Measurements from ENCODE around the gene KIAA1191. TPM values are rescaled to one million over a fixed set of nuclear protein-coding genes. Genes with fewer than 3 reads are reported as not detected.

Gene KIAA1191
- total and polyA plus RNA-seq, 2 of the 8 experiments (the other 6 are each of a cell fraction or from before 2014, with no cell fraction given): 86.4 to 88.0 TPM

DNA sequence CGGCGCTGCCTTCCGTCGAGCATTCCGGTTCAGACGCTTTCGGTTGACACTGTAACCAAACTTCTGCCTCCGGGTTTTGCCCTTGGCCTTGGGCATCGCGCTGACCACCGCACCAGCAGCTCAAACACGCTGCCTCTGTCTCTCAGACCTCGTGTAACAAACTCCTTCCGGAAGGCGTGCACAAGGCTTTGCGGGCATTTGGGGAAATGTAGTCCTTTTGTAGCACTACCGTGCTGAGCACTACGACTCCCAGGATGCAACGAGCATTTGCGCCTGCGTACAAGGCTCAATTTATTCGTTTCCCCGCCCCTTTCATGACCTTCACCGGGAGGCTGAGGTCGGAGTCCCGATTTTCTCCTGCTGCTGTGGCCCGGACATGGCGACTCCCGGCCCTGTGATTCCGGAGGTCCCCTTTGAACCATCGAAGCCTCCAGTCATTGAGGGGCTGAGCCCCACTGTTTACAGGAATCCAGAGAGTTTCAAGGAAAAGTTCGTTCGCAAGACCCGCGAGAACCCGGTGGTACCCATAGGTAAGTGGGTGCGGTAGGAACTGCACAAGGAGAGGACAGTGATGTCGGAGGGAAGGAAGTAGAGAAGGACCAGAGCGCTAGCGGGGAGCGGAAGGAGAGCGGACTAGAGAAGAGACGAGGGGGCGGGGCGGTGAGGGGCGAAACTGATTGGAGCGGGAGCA is 27.0 kb upstream of the KIAA1191 start, which contains the start of the genes HIGD2A and NOP16:
HIGD2A (plus strand) TSS at position 308 of the 691 bp plus-strand sequence; CDS start at position 377, 69 bp downstream.
NOP16 (minus strand) TSS at position 155 of the 691 bp plus-strand sequence; CDS start at position 96, 59 bp downstream.
- peak within 1 kb of the TSS; percentile 86 to 91 for H3K4me2 ChIP-seq (ENCODE audit: insufficient read depth in 1 of 2, low read depth in 2 of 2, low read length in 2 of 2)
- POLR2A ChIA-PET (ENCODE audit: partially characterized antibody): interaction anchor here (0.6 to 10.2 kb wide), 19 partner anchors 8 to 209 kb away, joined by 3 to 93 read pairs (median 4); partner anchors contain the start of genes ARL10, FAF2, KIAA1191 and RNF44
- peak within 1 kb of the TSS; percentile 93; the same call in 1 of the 2 replicates for H2AFZ ChIP-seq (ENCODE audit: low read length)
- H3K79me1 ChIP-seq (ENCODE audit: low read depth, low read length): peaks cover 7% of the 10 kb centered on the region; the same call in 1 of the 2 replicates
- peaks cover 15 to 28% (median 18%) of the 10 kb centered on the region in 4 experiments for H3K36me3 ChIP-seq (ENCODE audit: control insufficient read depth in 2 of 4, insufficient read depth in 4 of 4, low read length in 3 of 4)
- H3K18ac ChIP-seq (ENCODE audit: extremely low read depth, low read length): peak within 1 kb of the TSS; percentile 91
- H2BK12ac ChIP-seq (ENCODE audit: low read depth, low read length): peak within 1 kb of the TSS; percentile 81; the same call in 1 of the 2 replicates
- DNase-seq (ENCODE audit: low read depth in 1 of 2, low spot score in 2 of 2): peak; percentile 93 to 96
- H3K23me2 ChIP-seq (ENCODE audit: low read depth, low read length): peaks cover 9% of the 10 kb centered on the region; the same call in 1 of the 2 replicates
- peak within 1 kb of the TSS; percentile 77 for H4K91ac ChIP-seq (replicated peaks; ENCODE audit: insufficient read length, low read length)
- peak within 1 kb of the TSS; percentile 98 for H3K27ac ChIP-seq (ENCODE audit: low read depth, low read length)
- H3K4ac ChIP-seq (replicated peaks; ENCODE audit: insufficient read length, low read depth, low read length): no peak within 1 kb of the TSS
- peaks cover 0 to 5% (median 1%) of the 10 kb centered on the region in 4 experiments; a peak in 2 of 7 replicates for H3K4me1 ChIP-seq (replicated peaks in 1 of 4; ENCODE audit: control insufficient read depth in 3 of 4, insufficient read depth in 4 of 4, low read length in 3 of 4)
- H3K27me3 ChIP-seq (replicated peaks in 1 of 4; ENCODE audit: control insufficient read depth in 3 of 4, extremely low read depth in 1 of 4, insufficient read depth in 3 of 4, low read length in 3 of 4): no peaks in the 10 kb centered on the region
- no peak within 1 kb of the TSS for H2BK120ac ChIP-seq (replicated peaks; ENCODE audit: low read depth, low read length)
- peak within 1 kb of the TSS; percentile 86 to 99 (median 95) for H3K9ac ChIP-seq (replicated peaks in 1 of 4; ENCODE audit: extremely low read depth in 1 of 4, low read depth in 3 of 4, low read length in 3 of 4)
- peaks cover 3 to 4% of the 10 kb centered on the region in 2 experiments for H4K20me1 ChIP-seq (replicated peaks in 1 of 2; ENCODE audit: control insufficient read depth in 1 of 2, insufficient read depth in 2 of 2, low read length in 2 of 2)
- no peak within 1 kb of the TSS for H2BK20ac ChIP-seq (ENCODE audit: low read length)
- H3K79me2 ChIP-seq (ENCODE audit: control insufficient read depth in 1 of 2, insufficient read depth in 2 of 2, low read length in 2 of 2): peaks cover 0 to 29% of the 10 kb centered on the region in 2 experiments
- no peak within 1 kb of the TSS for H3K14ac ChIP-seq (ENCODE audit: insufficient read length)
- peak within 1 kb of the TSS; percentile 86 for H4K5ac ChIP-seq (ENCODE audit: insufficient read length, low read depth, low read length)
- peak within 1 kb of the TSS; percentile 61; the same call in 1 of the 2 replicates for H2BK15ac ChIP-seq (ENCODE audit: low read length)
- H3K23ac ChIP-seq (ENCODE audit: insufficient read length): no peak within 1 kb of the TSS
- H3K9me3 ChIP-seq (ENCODE audit: insufficient read depth in 2 of 2, low read depth in 1 of 2, low read length in 1 of 2): no peaks in the 10 kb centered on the region
- WGBS, 2 experiments (ENCODE audit: extremely low coverage in 1 of 2, insufficient coverage in 1 of 2, insufficient read length in 1 of 2, insufficient replicate concordance in 2 of 2, low coverage in 1 of 2, low lambda C conversion rate in 2 of 2, missing lambda C conversion rate in 1 of 2): 1% methylated on average over 47 of the region's 47 CpGs; no CpG with 5 or more reads in 1 of the 2 experiments
- CTCF ChIA-PET (ENCODE audit: partially characterized antibody): interaction anchor here (1.2 kb wide), 1 partner anchor 271 kb away, joined by 3 read pairs; no protein-coding TSS in a partner anchor
- peak within 1 kb of the TSS; percentile 90 for H3K56ac ChIP-seq (replicated peaks; ENCODE audit: insufficient read length, low read depth, low read length)
- H2BK5ac ChIP-seq (ENCODE audit: low read depth, low read length): peak within 1 kb of the TSS; percentile 98
- H2AK5ac ChIP-seq (ENCODE audit: low read depth, low read length): peak within 1 kb of the TSS; percentile 66; the same call in 1 of the 2 replicates
- FAIRE-seq: peak; percentile 96
- peak within 1 kb of the TSS; percentile 92 to 96 (median 95) for H3K4me3 ChIP-seq (ENCODE audit: extremely low read depth in 1 of 4, insufficient read depth in 2 of 4, low read depth in 3 of 4, low read length in 4 of 4)
- H4K8ac ChIP-seq (ENCODE audit: extremely low read depth, insufficient read depth, low read length): peak within 1 kb of the TSS; percentile 98; the same call in 1 of the 2 replicates
- TF ChIP-seq CEBPB (IDR thresholded peaks at IDR 0.05; ENCODE audit: low read depth, low read length): no peak
- peak; percentile 78 for TF ChIP-seq ASH2L (IDR thresholded peaks at IDR 0.05; ENCODE audit: low read length)
- no peak for TF ChIP-seq NANOG (IDR thresholded peaks at IDR 0.05; ENCODE audit: insufficient read depth, low read depth, low read length, poor library complexity, severe bottlenecking)
- TF ChIP-seq CREB1 (IDR thresholded peaks at IDR 0.05): peak; percentile 62
- peak; percentile 96 for TF ChIP-seq GABPA (IDR thresholded peaks at IDR 0.05; ENCODE audit: borderline replicate concordance, insufficient read depth, low read length)
- no peak for TF ChIP-seq EGR1 (IDR thresholded peaks at IDR 0.05; ENCODE audit: borderline replicate concordance, low read depth, low read length)
- 0 out of 2 replicates have a peak, but pooled peaks have one; percentile 8 for TF ChIP-seq RFX5 (IDR thresholded peaks at IDR 0.05; ENCODE audit: borderline replicate concordance, low read depth, low read length)
- no peak for TF ChIP-seq TCF12 (IDR thresholded peaks at IDR 0.05; ENCODE audit: low read depth, low read length)
- peak; percentile 91; the same call in 1 of the 2 replicates for TF ChIP-seq SP4 (IDR thresholded peaks at IDR 0.05; ENCODE audit: low read length)
- peak; percentile 81 for TF ChIP-seq KDM5A (IDR thresholded peaks at IDR 0.05; ENCODE audit: low read length)
- peak in 1 of 2 experiments; percentile 66; a peak in 1 of 3 replicates for TF ChIP-seq EP300 (IDR thresholded peaks at IDR 0.05; ENCODE audit: borderline replicate concordance in 1 of 2, low read depth in 2 of 2, low read length in 2 of 2)
- no peak for TF ChIP-seq BACH1 (IDR thresholded peaks at IDR 0.05; ENCODE audit: low read length)
